Astrocyte (in vitro differentiated cells and primary cell): ENCODE measurements around the gene PEX14. TPM values are rescaled to one million over a fixed set of nuclear protein-coding genes. Genes with fewer than 3 reads are reported as not detected.

Source experiments
- DNase-seq: peaks from one replicate; pipeline ENCODE4 v3.0.0-alpha.2; 2010; ENCODE audit warnings: low read depth
- FAIRE-seq: peaks from 2 replicates; lab custom pipeline; 2011; peaks lifted over from hg19 to GRCh38; lab: Jason Lieb, UNC
- H2AFZ ChIP-seq: 2 replicates; pipeline ENCODE4 v1.6.0; 2012; ENCODE audit warnings: low read depth, low read length, inconsistent platforms
- H3K27ac ChIP-seq: 2 replicates; pipeline ENCODE4 v1.5.1; 2011; ENCODE audit warnings: low read depth, low read length, inconsistent platforms
- H3K27me3 ChIP-seq: 2 replicates; pipeline ENCODE4 v1.6.0; 2011; ENCODE audit warnings: low read length, inconsistent platforms; ENCODE audit not compliant: insufficient read depth
- H3K36me3 ChIP-seq: 2 replicates; pipeline ENCODE4 v1.5.1; 2011; ENCODE audit warnings: low read length, inconsistent platforms; ENCODE audit not compliant: insufficient read depth
- H3K4me1 ChIP-seq: 2 replicates; pipeline ENCODE4 v1.5.1; 2011; ENCODE audit warnings: low read length, inconsistent platforms; ENCODE audit not compliant: insufficient read depth
- H3K4me2 ChIP-seq: 2 replicates; pipeline ENCODE4 v1.6.0; 2012; ENCODE audit warnings: low read length, inconsistent platforms
- H3K4me3 ChIP-seq: 2 replicates; pipeline ENCODE4 v1.5.1; 2011; ENCODE audit warnings: low read depth, mild to moderate bottlenecking, low read length, inconsistent platforms; ENCODE audit not compliant: insufficient read depth
- H3K79me2 ChIP-seq: 2 replicates; pipeline ENCODE4 v1.6.0; 2012; ENCODE audit warnings: mild to moderate bottlenecking, low read length, inconsistent platforms; ENCODE audit not compliant: insufficient read depth
- H3K9ac ChIP-seq: 2 replicates; pipeline ENCODE4 v1.6.0; 2012; ENCODE audit warnings: mild to moderate bottlenecking, low read length, inconsistent platforms
- H3K9me3 ChIP-seq: 2 replicates; pipeline ENCODE4 v1.5.1; 2012; ENCODE audit warnings: low read depth, mild to moderate bottlenecking, low read length, inconsistent platforms; ENCODE audit not compliant: insufficient read depth
- H4K20me1 ChIP-seq: 2 replicates; pipeline ENCODE4 v1.6.0; 2012; ENCODE audit warnings: low read length, inconsistent platforms; ENCODE audit not compliant: insufficient read depth
- H3K27ac Mint-ChIP-seq: one replicate; pipeline ENCODE4 v1.8.0; 2021; ENCODE audit warnings: mild to moderate bottlenecking, mixed read lengths; ENCODE audit not compliant: unreplicated experiment
- H3K27me3 Mint-ChIP-seq: one replicate; pipeline ENCODE4 v1.8.0; 2021; ENCODE audit warnings: low read depth, mixed read lengths; ENCODE audit not compliant: unreplicated experiment
- H3K36me3 Mint-ChIP-seq: one replicate; pipeline ENCODE4 v1.8.0; 2021; ENCODE audit warnings: low read depth, mixed read lengths; ENCODE audit not compliant: unreplicated experiment
- H3K4me1 Mint-ChIP-seq: one replicate; pipeline ENCODE4 v1.8.0; 2021; ENCODE audit warnings: low read depth, mixed read lengths; ENCODE audit not compliant: unreplicated experiment
- H3K4me3 Mint-ChIP-seq: one replicate; pipeline ENCODE4 v1.8.0; 2021; ENCODE audit warnings: mild to moderate bottlenecking, moderate library complexity, mixed read lengths; ENCODE audit not compliant: unreplicated experiment
- H3K9me3 Mint-ChIP-seq: one replicate; pipeline ENCODE4 v1.8.0; 2021; ENCODE audit warnings: mild to moderate bottlenecking, mixed read lengths; ENCODE audit not compliant: unreplicated experiment
- CTCF ChIP-seq: IDR thresholded peaks from 2 replicates; pipeline ENCODE4 v1.5.1; 2011; ENCODE audit warnings: low read depth, mild to moderate bottlenecking, inconsistent platforms, low read length, moderate library complexity; ENCODE audit not compliant: insufficient read depth
- EZH2 ChIP-seq: IDR thresholded peaks from 2 replicates; pipeline ENCODE4 v1.6.1; 2012; ENCODE audit warnings: mild to moderate bottlenecking, low read length, inconsistent platforms; ENCODE audit not compliant: insufficient read depth
- total RNA-seq: library from RNA; stranded (reverse); gene quantifications from 2 replicates; pipeline ENCODE4 v1.2.1, GENCODE V29; 2021

PEX14 gene
- total RNA-seq, 1 donor from 2014 or later = 23.3 TPM

DNA sequence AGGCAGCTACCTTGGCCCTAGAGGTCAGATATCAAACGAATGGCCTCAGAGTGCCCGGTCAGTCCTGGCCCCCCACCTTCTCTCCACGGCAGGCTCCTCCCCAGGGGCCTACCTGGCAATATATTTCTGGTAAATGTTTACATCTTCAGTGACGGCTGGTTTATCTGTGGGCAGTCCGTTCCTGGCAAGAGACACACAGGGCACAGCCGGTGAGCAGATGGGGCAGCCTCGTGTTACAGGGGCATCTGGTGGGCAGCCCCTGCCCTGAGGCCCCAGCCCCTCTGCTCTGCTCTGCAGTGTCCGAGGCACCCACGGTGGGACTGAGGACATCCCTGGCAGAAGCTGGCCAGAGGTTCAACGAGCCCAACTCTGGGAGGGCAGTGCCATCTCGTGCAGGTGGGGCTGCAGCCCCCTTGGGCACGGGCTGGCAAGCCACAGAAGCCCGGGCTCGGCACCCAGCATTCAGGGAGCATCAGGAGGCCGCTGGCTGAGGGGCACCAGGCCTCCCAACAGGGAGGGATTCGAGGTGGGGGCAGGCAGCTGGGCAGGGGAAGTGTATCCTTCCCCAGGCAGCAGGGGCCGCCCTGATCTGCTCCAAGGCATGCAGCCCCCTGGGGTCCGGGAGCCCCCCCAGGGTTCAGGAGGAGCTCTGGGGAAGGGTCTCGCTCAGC lies 183.8 kb downstream of the PEX14 start:
- no peak overlapping the region for H2AFZ ChIP-seq
- H3K27me3 Mint-ChIP-seq = peaks cover 13% of the 10 kb centered on the region
- no peaks in the 10 kb centered on the region for H3K27me3 ChIP-seq
- no peak overlapping the region for H3K27ac ChIP-seq
- H3K27ac Mint-ChIP-seq = no peak overlapping the region
- no peak overlapping the region for H3K4me3 ChIP-seq
- no peaks in the 10 kb centered on the region for H3K36me3 ChIP-seq
- H3K4me1 Mint-ChIP-seq = no peaks in the 10 kb centered on the region
- TF ChIP-seq EZH2 (no peak), CTCF (no peak)
- H3K4me3 Mint-ChIP-seq = no peak overlapping the region
- H3K9me3 ChIP-seq = no peaks in the 10 kb centered on the region
- H3K9me3 Mint-ChIP-seq = no peaks in the 10 kb centered on the region
- peaks cover 6% of the 10 kb centered on the region for H4K20me1 ChIP-seq
- H3K4me2 ChIP-seq = no peak overlapping the region
- H3K4me1 ChIP-seq = no peaks in the 10 kb centered on the region
- FAIRE-seq (no peak), DNase-seq (no peak)
- H3K36me3 Mint-ChIP-seq = peaks cover 2% of the 10 kb centered on the region
- no peak overlapping the region for H3K9ac ChIP-seq
- no peaks in the 10 kb centered on the region for H3K79me2 ChIP-seq

DNA sequence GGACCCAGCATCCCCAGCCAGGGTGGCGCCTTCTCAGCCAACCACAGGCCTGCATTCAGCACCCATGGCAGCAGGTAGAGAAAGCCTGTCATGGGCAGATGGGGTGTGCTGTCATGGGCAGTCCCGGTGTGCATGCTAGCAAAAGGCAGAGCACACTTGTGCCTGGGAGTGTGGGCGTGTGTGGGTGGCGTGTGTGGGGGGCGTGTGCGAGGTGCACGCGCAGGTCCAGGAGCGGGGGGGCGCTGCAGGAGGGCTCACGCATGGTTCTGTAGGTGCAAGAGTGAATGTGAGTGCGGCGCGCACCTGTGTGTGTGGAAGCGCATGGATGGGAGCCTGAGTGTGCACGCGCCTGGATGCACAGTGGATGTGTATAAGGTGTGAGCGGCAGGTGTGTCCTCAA lies 184.5 kb downstream of the PEX14 start:
- no peak for DNase-seq
- Histone ChIP-seq H3K27ac (no peak overlapping the region), H3K27me3 (no peaks in the 10 kb centered on the region), H3K79me2 (no peaks in the 10 kb centered on the region), H2AFZ (no peak overlapping the region), H3K4me1 (no peaks in the 10 kb centered on the region), H3K9me3 (no peaks in the 10 kb centered on the region), H3K4me3 (no peak overlapping the region), H3K36me3 (no peaks in the 10 kb centered on the region), H3K4me2 (no peak overlapping the region), H3K9ac (no peak overlapping the region), H4K20me1 (peaks cover 6% of the 10 kb centered on the region)
- Mint-ChIP-seq H3K4me3 (no peak overlapping the region), H3K36me3 (no peaks in the 10 kb centered on the region), H3K9me3 (no peaks in the 10 kb centered on the region), H3K27me3 (peaks cover 10% of the 10 kb centered on the region), H3K4me1 (no peaks in the 10 kb centered on the region), H3K27ac (no peak overlapping the region)
- TF ChIP-seq EZH2 (no peak), CTCF (no peak)
- no peak for FAIRE-seq
